ENCODE measurements around the gene TRRAP.

The TRRAP gene

DNA sequence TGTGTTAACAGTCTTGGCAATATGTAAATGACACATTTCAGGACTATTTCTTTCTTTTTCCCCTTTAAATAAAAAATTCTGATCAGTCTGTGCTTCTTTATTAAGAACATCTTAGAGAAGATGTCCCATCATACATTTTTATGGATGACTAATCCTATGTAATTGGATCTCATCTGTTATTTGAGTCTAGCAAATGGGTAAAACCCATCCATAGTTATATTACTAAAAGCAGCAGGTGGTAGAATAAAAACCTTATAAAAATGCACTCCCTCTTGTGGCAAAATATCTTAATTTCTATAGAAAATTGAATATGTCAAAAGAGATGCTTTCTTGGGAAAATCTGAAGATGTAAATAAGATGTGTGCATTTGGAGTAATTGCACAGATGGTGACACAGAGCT lies 35.3 kb downstream of the TRRAP start:
- TF ChIP-seq SPI1 (IDR thresholded peaks at IDR 0.05; ENCODE audit: borderline replicate concordance, low read depth) (no peak), GABPA (IDR thresholded peaks at IDR 0.05; ENCODE audit: low read depth) (no peak), REST (IDR thresholded peaks at IDR 0.05; ENCODE audit: insufficient replicate concordance, low read depth) (no peak), POLR2AphosphoS5 (IDR thresholded peaks at IDR 0.05; ENCODE audit: low read depth) (no peak)
- TF ChIP-seq, protein P1, sequence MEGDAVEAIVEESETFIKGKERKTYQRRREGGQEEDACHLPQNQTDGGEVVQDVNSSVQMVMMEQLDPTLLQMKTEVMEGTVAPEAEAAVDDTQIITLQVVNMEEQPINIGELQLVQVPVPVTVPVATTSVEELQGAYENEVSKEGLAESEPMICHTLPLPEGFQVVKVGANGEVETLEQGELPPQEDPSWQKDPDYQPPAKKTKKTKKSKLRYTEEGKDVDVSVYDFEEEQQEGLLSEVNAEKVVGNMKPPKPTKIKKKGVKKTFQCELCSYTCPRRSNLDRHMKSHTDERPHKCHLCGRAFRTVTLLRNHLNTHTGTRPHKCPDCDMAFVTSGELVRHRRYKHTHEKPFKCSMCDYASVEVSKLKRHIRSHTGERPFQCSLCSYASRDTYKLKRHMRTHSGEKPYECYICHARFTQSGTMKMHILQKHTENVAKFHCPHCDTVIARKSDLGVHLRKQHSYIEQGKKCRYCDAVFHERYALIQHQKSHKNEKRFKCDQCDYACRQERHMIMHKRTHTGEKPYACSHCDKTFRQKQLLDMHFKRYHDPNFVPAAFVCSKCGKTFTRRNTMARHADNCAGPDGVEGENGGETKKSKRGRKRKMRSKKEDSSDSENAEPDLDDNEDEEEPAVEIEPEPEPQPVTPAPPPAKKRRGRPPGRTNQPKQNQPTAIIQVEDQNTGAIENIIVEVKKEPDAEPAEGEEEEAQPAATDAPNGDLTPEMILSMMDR (IDR thresholded peaks at IDR 0.05; ENCODE audit: insufficient read depth, low read length), result no peak
- H3K27me3 ChIP-seq (ENCODE audit: insufficient read depth, poor library complexity, severe bottlenecking), result no peaks in the 10 kb centered on the region
- H3K27ac ChIP-seq (replicated peaks), result no peak overlapping the region
- DNase-seq (ENCODE audit: low read depth in 1 of 2, low spot score in 1 of 2), result no peak
- H3K4me3 ChIP-seq (replicated peaks; ENCODE audit: insufficient read depth, low read length), result no peak overlapping the region

DNA sequence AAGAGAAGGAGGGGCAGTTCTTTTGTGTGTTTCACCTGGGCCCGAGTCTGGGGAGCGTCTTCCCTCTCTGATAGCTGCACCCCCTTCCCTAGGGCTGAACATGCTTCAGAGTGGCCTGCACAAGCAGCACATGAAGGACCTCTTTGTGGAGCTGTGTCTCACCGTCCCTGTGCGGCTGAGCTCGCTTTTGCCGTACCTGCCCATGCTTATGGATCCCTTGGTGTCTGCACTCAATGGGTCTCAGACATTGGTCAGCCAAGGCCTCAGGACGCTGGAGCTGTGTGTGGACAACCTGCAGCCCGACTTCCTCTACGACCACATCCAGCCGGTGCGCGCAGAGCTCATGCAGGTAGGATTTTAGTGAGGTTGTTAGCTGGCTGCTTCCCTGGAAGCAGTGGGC lies 39.0 kb downstream of the TRRAP start:
- no peak overlapping the region for H3K27ac ChIP-seq (replicated peaks)
- TF ChIP-seq REST (IDR thresholded peaks at IDR 0.05; ENCODE audit: insufficient replicate concordance, low read depth) (no peak), SPI1 (IDR thresholded peaks at IDR 0.05; ENCODE audit: borderline replicate concordance, low read depth) (no peak), POLR2AphosphoS5 (IDR thresholded peaks at IDR 0.05; ENCODE audit: low read depth) (no peak), GABPA (IDR thresholded peaks at IDR 0.05; ENCODE audit: low read depth) (no peak)
- no peaks in the 10 kb centered on the region for H3K27me3 ChIP-seq (ENCODE audit: insufficient read depth, poor library complexity, severe bottlenecking)
- no peak overlapping the region for H3K4me3 ChIP-seq (replicated peaks; ENCODE audit: insufficient read depth, low read length)
- no peak for DNase-seq (ENCODE audit: low read depth in 1 of 2, low spot score in 1 of 2)

DNA sequence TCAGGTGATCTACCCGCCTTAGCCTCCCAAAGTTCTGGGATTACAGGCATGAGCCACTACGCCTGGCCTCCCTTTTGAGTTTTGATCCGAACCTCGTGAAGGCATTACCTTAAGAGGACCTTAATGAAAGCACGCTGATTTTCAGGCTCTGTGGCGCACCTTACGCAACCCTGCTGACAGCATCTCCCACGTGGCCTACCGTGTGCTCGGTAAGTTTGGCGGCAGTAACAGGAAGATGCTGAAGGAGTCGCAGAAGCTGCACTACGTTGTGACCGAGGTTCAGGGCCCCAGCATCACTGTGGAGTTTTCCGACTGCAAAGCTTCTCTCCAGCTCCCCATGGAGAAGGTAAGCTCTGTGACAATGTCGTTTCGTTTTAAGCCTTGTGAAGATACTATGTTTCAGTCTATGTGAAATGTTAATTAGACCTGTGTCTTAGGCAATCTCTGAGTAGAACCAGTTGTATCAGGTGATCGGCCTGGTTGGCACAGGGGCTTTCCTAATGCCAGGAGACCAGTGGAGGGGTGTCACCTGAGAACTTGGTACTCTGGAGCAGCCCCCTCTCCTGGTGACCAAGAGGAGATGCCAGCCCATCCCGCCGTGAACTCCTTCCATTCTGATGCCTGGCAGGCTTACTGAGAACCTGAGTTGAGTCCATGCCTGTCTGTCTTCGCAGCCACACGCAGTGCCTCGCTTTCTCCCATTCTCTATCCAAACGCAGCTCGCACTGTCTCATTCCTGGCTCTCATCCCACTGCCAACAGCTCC lies 43.5 kb downstream of the TRRAP start:
- no peaks in the 10 kb centered on the region for H3K27me3 ChIP-seq (ENCODE audit: insufficient read depth, poor library complexity, severe bottlenecking)
- DNase-seq (ENCODE audit: low read depth in 1 of 2, low spot score in 1 of 2), result no peak
- H3K4me3 ChIP-seq (replicated peaks; ENCODE audit: insufficient read depth, low read length), result no peak overlapping the region
- no peak overlapping the region for H3K27ac ChIP-seq (replicated peaks)
- TF ChIP-seq REST (IDR thresholded peaks at IDR 0.05; ENCODE audit: insufficient replicate concordance, low read depth) (no peak), GABPA (IDR thresholded peaks at IDR 0.05; ENCODE audit: low read depth) (no peak), POLR2AphosphoS5 (IDR thresholded peaks at IDR 0.05; ENCODE audit: low read depth) (no peak), SPI1 (IDR thresholded peaks at IDR 0.05; ENCODE audit: borderline replicate concordance, low read depth) (no peak)
- TF ChIP-seq, protein P1 (IDR thresholded peaks at IDR 0.05; ENCODE audit: insufficient read depth, low read length), result no peak
